ENCODE data around the gene FGFBP2. TPM values are rescaled to one million over a fixed set of nuclear protein-coding genes. Genes with fewer than 3 reads are reported as not detected.

FGFBP2 gene
- total and polyA plus RNA-seq, 2 experiments from 2014 or later = 0.18 to 0.56 TPM

DNA sequence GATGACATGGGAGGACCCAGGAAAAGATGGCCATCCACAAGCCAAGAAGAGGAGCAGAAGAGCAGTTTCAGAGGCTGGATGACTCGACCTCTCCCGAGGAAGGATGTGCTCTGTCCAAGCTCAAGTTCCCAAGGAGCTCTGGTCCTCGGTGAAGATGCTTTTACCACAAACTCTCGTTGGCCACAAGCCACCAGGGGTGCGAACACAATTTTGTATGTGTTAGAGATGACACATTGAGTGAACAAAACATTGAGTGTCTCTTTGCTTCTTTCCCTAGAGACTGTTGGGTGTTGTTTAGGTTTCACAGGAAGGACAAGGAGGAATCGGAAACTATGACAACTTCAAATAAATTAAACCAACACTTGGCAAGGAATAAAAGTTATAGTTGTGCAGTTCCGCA is 50.7 kb downstream of the FGFBP2 start:
- TF ChIP-seq, protein P1, sequence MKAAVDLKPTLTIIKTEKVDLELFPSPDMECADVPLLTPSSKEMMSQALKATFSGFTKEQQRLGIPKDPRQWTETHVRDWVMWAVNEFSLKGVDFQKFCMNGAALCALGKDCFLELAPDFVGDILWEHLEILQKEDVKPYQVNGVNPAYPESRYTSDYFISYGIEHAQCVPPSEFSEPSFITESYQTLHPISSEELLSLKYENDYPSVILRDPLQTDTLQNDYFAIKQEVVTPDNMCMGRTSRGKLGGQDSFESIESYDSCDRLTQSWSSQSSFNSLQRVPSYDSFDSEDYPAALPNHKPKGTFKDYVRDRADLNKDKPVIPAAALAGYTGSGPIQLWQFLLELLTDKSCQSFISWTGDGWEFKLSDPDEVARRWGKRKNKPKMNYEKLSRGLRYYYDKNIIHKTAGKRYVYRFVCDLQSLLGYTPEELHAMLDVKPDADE (IDR thresholded peaks at IDR 0.05) = no peak
- TF ChIP-seq NANOG (IDR thresholded peaks at IDR 0.05; ENCODE audit: borderline replicate concordance) = no peak
- no peak for TF ChIP-seq CREB1 (CRISPR knock-in tag; IDR thresholded peaks at IDR 0.05; ENCODE audit: low read depth)
- no peak for TF ChIP-seq POLR2AphosphoS5 (IDR thresholded peaks at IDR 0.05; ENCODE audit: low read depth)
- no peak for TF ChIP-seq STAT1 (IDR thresholded peaks at IDR 0.05; ENCODE audit: unreplicated experiment)
- TF ChIP-seq ZNF331 (CRISPR knock-in tag; IDR thresholded peaks at IDR 0.05; ENCODE audit: low read depth) = no peak
- TF ChIP-seq, protein P2, sequence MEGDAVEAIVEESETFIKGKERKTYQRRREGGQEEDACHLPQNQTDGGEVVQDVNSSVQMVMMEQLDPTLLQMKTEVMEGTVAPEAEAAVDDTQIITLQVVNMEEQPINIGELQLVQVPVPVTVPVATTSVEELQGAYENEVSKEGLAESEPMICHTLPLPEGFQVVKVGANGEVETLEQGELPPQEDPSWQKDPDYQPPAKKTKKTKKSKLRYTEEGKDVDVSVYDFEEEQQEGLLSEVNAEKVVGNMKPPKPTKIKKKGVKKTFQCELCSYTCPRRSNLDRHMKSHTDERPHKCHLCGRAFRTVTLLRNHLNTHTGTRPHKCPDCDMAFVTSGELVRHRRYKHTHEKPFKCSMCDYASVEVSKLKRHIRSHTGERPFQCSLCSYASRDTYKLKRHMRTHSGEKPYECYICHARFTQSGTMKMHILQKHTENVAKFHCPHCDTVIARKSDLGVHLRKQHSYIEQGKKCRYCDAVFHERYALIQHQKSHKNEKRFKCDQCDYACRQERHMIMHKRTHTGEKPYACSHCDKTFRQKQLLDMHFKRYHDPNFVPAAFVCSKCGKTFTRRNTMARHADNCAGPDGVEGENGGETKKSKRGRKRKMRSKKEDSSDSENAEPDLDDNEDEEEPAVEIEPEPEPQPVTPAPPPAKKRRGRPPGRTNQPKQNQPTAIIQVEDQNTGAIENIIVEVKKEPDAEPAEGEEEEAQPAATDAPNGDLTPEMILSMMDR (conservative IDR thresholded peaks at IDR 0.05; ENCODE audit: low read depth in 2 of 2) = no peak
- no peak for TF ChIP-seq EZH2 (IDR thresholded peaks at IDR 0.05; ENCODE audit: low read depth, unreplicated experiment)
- H3K36me3 Mint-ChIP-seq (ENCODE audit: low read depth) = peaks cover 6% of the 10 kb centered on the region
- peak overlapping the region; percentile 59 for H2AFZ ChIP-seq

More for the DNA sequence above, 50.7 kb downstream of the FGFBP2 start:
- H3K4me3 Mint-ChIP-seq = no peak overlapping the region
- no peak for ATAC-seq
- Histone ChIP-seq H3K4me1 (ENCODE audit: insufficient read depth) (no peaks in the 10 kb centered on the region), H3K27me3 (ENCODE audit: insufficient read depth) (no peaks in the 10 kb centered on the region), H3K4me3 (no peak overlapping the region), H3K79me2 (replicated peaks; ENCODE audit: insufficient read depth) (no peaks in the 10 kb centered on the region), H3K27ac (ENCODE audit: low read depth) (no peak overlapping the region), H3K9me2 (ENCODE audit: insufficient read depth) (peaks cover 4% of the 10 kb centered on the region; the same call in 1 of the 2 replicates), H3F3A (replicated peaks; ENCODE audit: low read depth) (no peaks in the 10 kb centered on the region), H4K20me1 (replicated peaks; ENCODE audit: insufficient read depth) (no peaks in the 10 kb centered on the region), H3K36me3 (ENCODE audit: insufficient read depth) (peaks cover 5% of the 10 kb centered on the region; the same call in 1 of the 2 replicates), H3K4me2 (no peak overlapping the region)
- no peak overlapping the region for H3K27ac Mint-ChIP-seq
- DNase-seq (ENCODE audit: low spot score) = no peak
- no peaks in the 10 kb centered on the region for H3K4me1 Mint-ChIP-seq
- peaks cover 19% of the 10 kb centered on the region for H3K9me3 Mint-ChIP-seq
- H3K27me3 Mint-ChIP-seq (ENCODE audit: insufficient read depth, low read depth, poor library complexity) = peaks cover 4% of the 10 kb centered on the region

Other genes starting within 250 kb of the FGFBP2 start
- gene CD38, start 184.8 kb downstream of the FGFBP2 start, total RNA-seq (2014; rRNA removed; shearing (Covaris generic)) = 0.04 and 0.17 TPM in 2 replicates
- gene CD38, start 184.8 kb downstream of the FGFBP2 start, polyA plus RNA-seq (2016; fragmentation: Nextera tagmentation; extraction: Ambion mirVana) = 0.10 and 0.24 TPM in 2 replicates
- not detected in 2 replicates for gene FGFBP1, start 24.4 kb downstream of the FGFBP2 start, total RNA-seq (2014; rRNA removed; shearing (Covaris generic))
- 0.15 and 0.42 TPM in 2 replicates for gene FGFBP1, start 24.4 kb downstream of the FGFBP2 start, polyA plus RNA-seq (2016; fragmentation: Nextera tagmentation; extraction: Ambion mirVana)
- 66.6 and 70.3 TPM in 2 replicates for gene PROM1, start 120.8 kb upstream of the FGFBP2 start, total RNA-seq (2014; rRNA removed; shearing (Covaris generic))
- 30.6 and 36.6 TPM in 2 replicates for gene PROM1, start 120.8 kb upstream of the FGFBP2 start, polyA plus RNA-seq (2016; fragmentation: Nextera tagmentation; extraction: Ambion mirVana)